ENCODE measurements around the gene UPP1.

UPP1 gene

GRCh38 chr7:48087349-48087748, 1.7 kb upstream of the UPP1 start:
- peak overlapping the region; percentile 31 for H3K27ac ChIP-seq (ENCODE audit: low read length)
- H3K36me3 ChIP-seq (ENCODE audit: control insufficient read depth in 1 of 2, insufficient read depth in 2 of 2, low read length in 2 of 2): peaks cover 0 to 11% of the 10 kb centered on the region in 2 donors
- no peaks in the 10 kb centered on the region for H3K27me3 ChIP-seq (ENCODE audit: low read depth, low read length)
- peaks cover 0 to 4% of the 10 kb centered on the region in 2 donors for H3K4me1 ChIP-seq (ENCODE audit: control insufficient read depth in 1 of 2, insufficient read depth in 2 of 2, low read length in 2 of 2)
- no peak overlapping the region for H3K4me3 ChIP-seq (ENCODE audit: low read depth in 1 of 2, low read length in 2 of 2)
- H3K9me3 ChIP-seq (ENCODE audit: control insufficient read depth in 1 of 2, low read length in 2 of 2): no peaks in the 10 kb centered on the region

- peak overlapping the region; percentile 96 for H3K27ac ChIP-seq (ENCODE audit: low read length)
- peak overlapping the region; percentile 83 to 88 for H3K4me3 ChIP-seq (ENCODE audit: low read depth in 1 of 2, low read length in 2 of 2)
- H3K9me3 ChIP-seq (ENCODE audit: control insufficient read depth in 1 of 2, low read length in 2 of 2): no peaks in the 10 kb centered on the region
- H3K36me3 ChIP-seq (ENCODE audit: control insufficient read depth in 1 of 2, insufficient read depth in 2 of 2, low read length in 2 of 2): peaks cover 8 to 17% of the 10 kb centered on the region in 2 donors
- H3K27me3 ChIP-seq (ENCODE audit: low read depth, low read length): no peaks in the 10 kb centered on the region
- peaks cover 0 to 4% of the 10 kb centered on the region in 2 donors for H3K4me1 ChIP-seq (ENCODE audit: control insufficient read depth in 1 of 2, insufficient read depth in 2 of 2, low read length in 2 of 2)
Observed at GRCh38 chr7:48088559-48089045, 463 bp upstream of the UPP1 start.

GRCh38 chr7:48090095-48090805, 1.2 kb downstream of the UPP1 start:
- H3K4me1 ChIP-seq (ENCODE audit: control insufficient read depth in 1 of 2, insufficient read depth in 2 of 2, low read length in 2 of 2): peaks cover 0 to 4% of the 10 kb centered on the region in 2 donors
- peak overlapping the region; percentile 30 for H3K27ac ChIP-seq (ENCODE audit: low read length)

GRCh38 chr7:48091506-48092433, 2.7 kb downstream of the UPP1 start:
- Histone ChIP-seq H3K27me3 (ENCODE audit: low read depth, low read length) (no peaks in the 10 kb centered on the region), H3K27ac (ENCODE audit: low read length) (no peak overlapping the region), H3K4me3 (ENCODE audit: low read depth in 1 of 2, low read length in 2 of 2) (no peak overlapping the region), H3K9me3 (ENCODE audit: control insufficient read depth in 1 of 2, low read length in 2 of 2) (no peaks in the 10 kb centered on the region), H3K36me3 (ENCODE audit: control insufficient read depth in 1 of 2, insufficient read depth in 2 of 2, low read length in 2 of 2) (peaks cover 9 to 33% of the 10 kb centered on the region in 2 donors), H3K4me1 (ENCODE audit: control insufficient read depth in 1 of 2, insufficient read depth in 2 of 2, low read length in 2 of 2) (peaks cover 0 to 4% of the 10 kb centered on the region in 2 donors)

More at GRCh38 chr7:48090095-48090805, 1.2 kb downstream of the UPP1 start:
- Histone ChIP-seq H3K27me3 (ENCODE audit: low read depth, low read length) (no peaks in the 10 kb centered on the region), H3K36me3 (ENCODE audit: control insufficient read depth in 1 of 2, insufficient read depth in 2 of 2, low read length in 2 of 2) (peaks cover 9 to 27% of the 10 kb centered on the region in 2 donors), H3K4me3 (ENCODE audit: low read depth in 1 of 2, low read length in 2 of 2) (peak overlapping the region; percentile 83 to 88), H3K9me3 (ENCODE audit: control insufficient read depth in 1 of 2, low read length in 2 of 2) (no peaks in the 10 kb centered on the region)

- H3K27ac ChIP-seq (ENCODE audit: low read length): no peak overlapping the region
Observed at GRCh38 chr7:48094861-48095293, 5.8 kb downstream of the UPP1 start.

GRCh38 chr7:48096273-48096672, 7.2 kb downstream of the UPP1 start:
- no peak overlapping the region for H3K4me3 ChIP-seq (ENCODE audit: low read depth in 1 of 2, low read length in 2 of 2)
- no peaks in the 10 kb centered on the region for H3K4me1 ChIP-seq (ENCODE audit: control insufficient read depth in 1 of 2, insufficient read depth in 2 of 2, low read length in 2 of 2)
- H3K27ac ChIP-seq (ENCODE audit: low read length): no peak overlapping the region
- no peaks in the 10 kb centered on the region for H3K9me3 ChIP-seq (ENCODE audit: control insufficient read depth in 1 of 2, low read length in 2 of 2)
- H3K36me3 ChIP-seq (ENCODE audit: control insufficient read depth in 1 of 2, insufficient read depth in 2 of 2, low read length in 2 of 2): peaks cover 15 to 38% of the 10 kb centered on the region in 2 donors
- no peaks in the 10 kb centered on the region for H3K27me3 ChIP-seq (ENCODE audit: low read depth, low read length)

More at GRCh38 chr7:48094861-48095293, 5.8 kb downstream of the UPP1 start:
- Histone ChIP-seq H3K27me3 (ENCODE audit: low read depth, low read length) (no peaks in the 10 kb centered on the region), H3K4me3 (ENCODE audit: low read depth in 1 of 2, low read length in 2 of 2) (no peak overlapping the region), H3K9me3 (ENCODE audit: control insufficient read depth in 1 of 2, low read length in 2 of 2) (no peaks in the 10 kb centered on the region), H3K4me1 (ENCODE audit: control insufficient read depth in 1 of 2, insufficient read depth in 2 of 2, low read length in 2 of 2) (no peaks in the 10 kb centered on the region), H3K36me3 (ENCODE audit: control insufficient read depth in 1 of 2, insufficient read depth in 2 of 2, low read length in 2 of 2) (peaks cover 15 to 34% of the 10 kb centered on the region in 2 donors)

GRCh38 chr7:48097521-48098231, 8.6 kb downstream of the UPP1 start:
- H3K4me3 ChIP-seq (ENCODE audit: low read depth in 1 of 2, low read length in 2 of 2): no peak overlapping the region
- H3K4me1 ChIP-seq (ENCODE audit: control insufficient read depth in 1 of 2, insufficient read depth in 2 of 2, low read length in 2 of 2): no peaks in the 10 kb centered on the region
- no peak overlapping the region for H3K27ac ChIP-seq (ENCODE audit: low read length)

GRCh38 chr7:48098846-48099245, 9.8 kb downstream of the UPP1 start:
- no peaks in the 10 kb centered on the region for H3K4me1 ChIP-seq (ENCODE audit: control insufficient read depth in 1 of 2, insufficient read depth in 2 of 2, low read length in 2 of 2)

More at GRCh38 chr7:48097521-48098231, 8.6 kb downstream of the UPP1 start:
- Histone ChIP-seq H3K27me3 (ENCODE audit: low read depth, low read length) (no peaks in the 10 kb centered on the region), H3K9me3 (ENCODE audit: control insufficient read depth in 1 of 2, low read length in 2 of 2) (no peaks in the 10 kb centered on the region), H3K36me3 (ENCODE audit: control insufficient read depth in 1 of 2, insufficient read depth in 2 of 2, low read length in 2 of 2) (peaks cover 26 to 41% of the 10 kb centered on the region in 2 donors)

GRCh38 chr7:48099781-48100180, 10.7 kb downstream of the UPP1 start:
- no peaks in the 10 kb centered on the region for H3K27me3 ChIP-seq (ENCODE audit: low read depth, low read length)
- no peaks in the 10 kb centered on the region for H3K4me1 ChIP-seq (ENCODE audit: control insufficient read depth in 1 of 2, insufficient read depth in 2 of 2, low read length in 2 of 2)
- no peaks in the 10 kb centered on the region for H3K9me3 ChIP-seq (ENCODE audit: control insufficient read depth in 1 of 2, low read length in 2 of 2)
- peaks cover 30 to 49% of the 10 kb centered on the region in 2 donors for H3K36me3 ChIP-seq (ENCODE audit: control insufficient read depth in 1 of 2, insufficient read depth in 2 of 2, low read length in 2 of 2)
- H3K27ac ChIP-seq (ENCODE audit: low read length): no peak overlapping the region
- H3K4me3 ChIP-seq (ENCODE audit: low read depth in 1 of 2, low read length in 2 of 2): no peak overlapping the region

More at GRCh38 chr7:48098846-48099245, 9.8 kb downstream of the UPP1 start:
- H3K9me3 ChIP-seq (ENCODE audit: control insufficient read depth in 1 of 2, low read length in 2 of 2): no peaks in the 10 kb centered on the region
- H3K27ac ChIP-seq (ENCODE audit: low read length): no peak overlapping the region
- H3K4me3 ChIP-seq (ENCODE audit: low read depth in 1 of 2, low read length in 2 of 2): no peak overlapping the region
- no peaks in the 10 kb centered on the region for H3K27me3 ChIP-seq (ENCODE audit: low read depth, low read length)
- peaks cover 27 to 45% of the 10 kb centered on the region in 2 donors for H3K36me3 ChIP-seq (ENCODE audit: control insufficient read depth in 1 of 2, insufficient read depth in 2 of 2, low read length in 2 of 2)

GRCh38 chr7:48101352-48101751, 12.3 kb downstream of the UPP1 start:
- no peaks in the 10 kb centered on the region for H3K27me3 ChIP-seq (ENCODE audit: low read depth, low read length)
- H3K36me3 ChIP-seq (ENCODE audit: control insufficient read depth in 1 of 2, insufficient read depth in 2 of 2, low read length in 2 of 2): peaks cover 33 to 51% of the 10 kb centered on the region in 2 donors
- no peak overlapping the region for H3K4me3 ChIP-seq (ENCODE audit: low read depth in 1 of 2, low read length in 2 of 2)
- no peaks in the 10 kb centered on the region for H3K9me3 ChIP-seq (ENCODE audit: control insufficient read depth in 1 of 2, low read length in 2 of 2)
- no peaks in the 10 kb centered on the region for H3K4me1 ChIP-seq (ENCODE audit: control insufficient read depth in 1 of 2, insufficient read depth in 2 of 2, low read length in 2 of 2)
- H3K27ac ChIP-seq (ENCODE audit: low read length): no peak overlapping the region

Measured in muscle layer of duodenum (tissue), 2 donors.